Raji (cell line): Measurements from ENCODE around the gene ERCC8.

Experiments
- POLR2A ChIP-seq: IDR thresholded peaks from 2 replicates; pipeline ENCODE4 v1.6.1; 2011; ENCODE audit warnings: low read depth, low read length, control low read depth; ENCODE audit not compliant: insufficient read depth

The ERCC8 gene

GRCh38 chr5:60944904-60945812 is at the start of gene ERCC8, which contains the start of gene NDUFAF2:
TSS of gene ERCC8 (minus strand) at chr5:60945070. CDS start at chr5:60945008, 62 bp downstream.
TSS of gene NDUFAF2 (plus strand) at chr5:60945205. CDS start at chr5:60945256, 51 bp downstream.
- peak; percentile 79 for TF ChIP-seq POLR2A

GRCh38 chr5:60993875-60994571 is 49.2 kb upstream of the ERCC8 start:
- no peak for TF ChIP-seq POLR2A

- no peak for TF ChIP-seq POLR2A
These were observed 48.6 kb upstream of the ERCC8 start for GRCh38 chr5:60993425-60993824.

- TF ChIP-seq POLR2A, result no peak
These were observed 48.0 kb upstream of the ERCC8 start for GRCh38 chr5:60992871-60993270.

GRCh38 chr5:60989790-60990189 is 44.9 kb upstream of the ERCC8 start:
- TF ChIP-seq POLR2A, result no peak

- no peak for TF ChIP-seq POLR2A
These were observed 35.6 kb upstream of the ERCC8 start for GRCh38 chr5:60980511-60980910.

- no peak for TF ChIP-seq POLR2A
These were observed 34.1 kb upstream of the ERCC8 start for GRCh38 chr5:60978968-60979367.

- no peak for TF ChIP-seq POLR2A
These were observed 33.3 kb upstream of the ERCC8 start for GRCh38 chr5:60977956-60978737.

- no peak for TF ChIP-seq POLR2A
These were observed 27.4 kb upstream of the ERCC8 start for GRCh38 chr5:60972231-60972630.

GRCh38 chr5:60961685-60962084 is 16.8 kb upstream of the ERCC8 start:
- no peak for TF ChIP-seq POLR2A

GRCh38 chr5:60960591-60960990 is 15.7 kb upstream of the ERCC8 start:
- TF ChIP-seq POLR2A, result no peak

GRCh38 chr5:60959156-60959555 is 14.3 kb upstream of the ERCC8 start:
- no peak for TF ChIP-seq POLR2A

GRCh38 chr5:60958712-60959111 is 13.8 kb upstream of the ERCC8 start:
- no peak for TF ChIP-seq POLR2A

- TF ChIP-seq POLR2A, result no peak
These were observed 13.2 kb upstream of the ERCC8 start for GRCh38 chr5:60958088-60958487.

- no peak for TF ChIP-seq POLR2A
These were observed 10.4 kb upstream of the ERCC8 start for GRCh38 chr5:60955239-60955638.
